NCI-H2081 (cell line): ENCODE results near the gene DSP.

Source experiments
- DNase-seq, 2 experiments: peaks; one replicate each; lab custom pipeline; 2025; lab: John Stamatoyannopoulos, UW

The DSP gene

DNA sequence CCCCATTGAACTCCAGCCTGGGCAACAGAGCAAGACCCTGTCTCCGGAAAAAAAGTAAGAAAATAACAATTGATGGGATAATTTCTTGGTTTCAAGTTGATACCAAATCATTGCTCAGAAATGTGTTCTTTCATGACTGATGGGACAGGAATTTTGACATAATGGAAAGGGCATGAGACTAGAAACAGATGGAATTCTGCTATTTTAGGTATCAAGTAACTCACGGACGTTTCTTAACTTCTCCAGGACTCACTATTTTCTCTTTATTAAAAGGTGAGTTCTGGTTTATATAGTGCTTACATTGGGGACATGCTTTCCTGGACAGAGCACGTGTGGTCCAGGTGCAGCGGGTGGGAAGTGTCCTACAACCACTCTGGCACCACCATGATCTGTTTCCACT is 6.0 kb upstream of the DSP start:
- DNase-seq, result no peak

DNA sequence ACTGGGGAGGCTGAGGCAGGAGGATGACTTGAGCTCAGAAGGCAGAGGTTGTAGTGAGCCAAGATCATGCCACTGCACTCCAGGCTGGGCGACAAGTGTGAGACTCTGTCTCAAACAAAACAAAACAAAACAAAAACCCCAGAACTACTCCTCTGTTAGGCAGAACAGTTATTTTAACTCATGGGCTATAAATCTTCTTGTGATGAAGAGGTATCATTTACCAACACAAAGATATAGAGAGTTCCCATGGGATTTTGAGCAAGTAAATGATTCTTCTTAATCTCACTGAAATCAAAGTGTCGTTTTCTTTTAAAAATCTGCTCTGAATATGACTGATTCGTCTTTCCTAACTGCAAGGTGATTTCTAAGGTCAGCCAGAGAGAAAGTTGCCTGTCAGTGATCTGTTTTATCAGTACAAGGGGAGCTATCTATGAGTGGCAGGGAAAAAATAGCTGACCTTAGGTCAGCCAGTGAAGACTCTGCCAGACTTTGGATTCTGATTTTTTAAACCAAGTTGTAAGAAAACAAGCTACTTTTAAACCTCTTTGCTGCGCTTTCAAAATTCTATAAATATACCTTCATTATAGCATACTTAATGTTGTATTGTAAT is 3.8 kb upstream of the DSP start:
- no peak for DNase-seq

DNA sequence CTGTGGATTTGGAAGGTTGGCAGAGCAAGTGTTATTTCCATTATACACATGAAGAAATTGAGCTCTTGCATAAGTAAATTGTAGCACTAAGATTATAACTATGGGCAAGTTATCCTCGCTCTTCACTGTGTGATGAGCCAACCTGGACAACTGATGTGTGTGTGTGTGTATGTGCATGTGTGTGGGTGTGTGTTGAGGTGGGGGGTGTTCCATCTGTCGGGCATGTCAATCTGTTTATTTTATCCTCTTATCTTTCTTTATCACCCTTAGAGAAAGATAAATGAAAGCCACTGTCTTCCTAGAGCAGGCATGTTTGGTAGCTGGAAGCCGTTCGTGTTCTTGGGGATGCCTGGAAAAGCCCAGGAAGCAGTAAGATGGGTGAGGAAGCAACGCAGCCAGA is 3.0 kb upstream of the DSP start:
- DNase-seq, result no peak

DNA sequence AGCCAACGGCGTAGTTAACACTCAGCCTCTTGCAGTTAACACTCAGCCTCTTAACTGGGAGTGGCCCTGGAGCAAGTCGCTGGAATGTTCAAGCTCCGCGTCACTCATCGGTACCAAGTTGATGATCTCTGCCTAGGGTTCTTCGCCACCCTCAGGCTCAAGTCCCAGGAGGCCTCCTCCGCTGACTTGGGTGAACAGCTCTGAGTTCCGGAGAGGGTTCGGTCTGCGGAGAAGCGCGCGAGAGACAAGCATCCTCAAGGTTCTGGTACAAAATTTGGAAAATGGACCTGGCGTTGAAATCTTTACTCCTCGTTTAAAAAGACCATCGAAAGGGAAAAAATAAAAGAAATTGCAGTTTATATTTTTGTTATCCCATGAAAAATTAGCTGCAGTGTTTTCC is 876 bp upstream of the DSP start:
- no peak for DNase-seq

DNA sequence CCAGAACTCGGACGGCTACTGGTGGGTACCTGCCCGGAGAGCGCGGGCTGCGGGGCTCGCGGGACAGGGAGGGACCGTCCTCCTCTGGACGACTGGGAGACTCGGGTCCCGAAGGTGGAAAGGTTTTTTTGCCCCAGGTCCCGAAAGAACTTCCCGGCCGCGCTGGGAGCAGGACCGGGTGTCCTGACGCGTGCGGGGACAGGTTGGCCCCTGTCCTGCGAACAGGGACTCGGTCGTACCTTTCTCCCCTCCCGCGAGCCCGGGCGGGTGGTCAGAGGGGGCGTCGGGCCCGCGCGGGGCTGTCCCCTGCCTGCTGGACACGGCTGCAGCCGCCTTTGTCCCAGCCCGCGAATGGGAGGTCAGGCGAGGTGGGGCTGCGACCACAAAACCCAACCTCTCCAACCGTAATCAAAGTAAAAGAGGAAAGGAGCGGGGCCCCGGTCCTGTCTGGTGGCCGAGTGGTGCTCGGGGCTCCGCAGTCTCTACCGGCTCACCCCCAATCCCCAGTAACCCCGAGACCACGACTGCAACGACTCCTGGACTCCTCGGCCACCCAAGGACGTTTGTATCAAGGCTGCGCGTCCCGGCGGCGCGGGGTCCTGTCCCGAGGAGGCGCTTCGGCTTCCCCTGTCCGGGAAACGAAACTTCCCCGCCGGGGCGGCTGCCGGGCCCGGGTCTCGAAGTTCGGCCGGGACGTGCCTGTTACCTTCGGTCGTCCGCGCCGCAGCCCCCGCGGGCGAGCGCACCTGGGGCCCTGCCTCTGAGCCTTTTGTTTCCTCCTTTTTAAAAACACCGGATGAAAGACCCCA is 798 bp downstream of the DSP start:
- DNase-seq, result peak; percentile 52 to 63

DNA sequence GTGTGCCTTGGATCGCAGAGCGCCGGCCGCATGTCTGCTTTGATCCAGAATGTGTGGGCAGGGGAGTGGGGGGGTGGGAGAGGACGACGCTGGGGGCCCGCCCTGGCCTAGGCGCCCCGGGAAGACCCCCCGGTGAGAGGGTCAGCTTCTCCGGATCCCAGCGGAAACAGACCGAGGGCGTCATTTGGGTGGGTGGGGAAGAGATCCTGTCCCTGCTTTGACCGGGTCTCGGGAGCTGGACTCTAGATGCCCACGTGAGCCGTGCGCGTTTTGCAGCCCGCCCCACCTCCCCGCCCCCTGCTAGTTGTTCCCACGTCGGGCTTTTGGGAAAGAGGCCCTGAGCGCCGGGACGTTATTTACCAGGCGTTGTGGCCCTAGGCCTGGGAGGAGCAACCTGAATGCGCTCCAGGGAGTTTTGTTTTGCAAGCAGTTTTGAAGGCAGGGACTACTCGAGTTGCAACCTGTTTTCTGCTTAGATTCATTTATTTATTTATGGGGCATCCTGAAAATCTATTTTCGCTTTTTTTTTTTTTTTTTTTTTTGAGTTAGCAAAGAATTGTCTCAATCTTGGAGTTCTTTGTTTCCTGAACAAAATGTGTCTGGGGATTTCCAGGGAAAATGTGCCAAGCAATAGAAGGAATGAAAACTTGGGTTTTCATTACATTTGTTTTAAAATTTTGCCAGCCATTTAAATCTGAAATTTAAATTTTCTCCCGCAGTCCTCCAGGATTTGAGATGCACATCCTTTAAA is 1.6 kb downstream of the DSP start:
- DNase-seq, result peak; percentile 78 to 84

DNA sequence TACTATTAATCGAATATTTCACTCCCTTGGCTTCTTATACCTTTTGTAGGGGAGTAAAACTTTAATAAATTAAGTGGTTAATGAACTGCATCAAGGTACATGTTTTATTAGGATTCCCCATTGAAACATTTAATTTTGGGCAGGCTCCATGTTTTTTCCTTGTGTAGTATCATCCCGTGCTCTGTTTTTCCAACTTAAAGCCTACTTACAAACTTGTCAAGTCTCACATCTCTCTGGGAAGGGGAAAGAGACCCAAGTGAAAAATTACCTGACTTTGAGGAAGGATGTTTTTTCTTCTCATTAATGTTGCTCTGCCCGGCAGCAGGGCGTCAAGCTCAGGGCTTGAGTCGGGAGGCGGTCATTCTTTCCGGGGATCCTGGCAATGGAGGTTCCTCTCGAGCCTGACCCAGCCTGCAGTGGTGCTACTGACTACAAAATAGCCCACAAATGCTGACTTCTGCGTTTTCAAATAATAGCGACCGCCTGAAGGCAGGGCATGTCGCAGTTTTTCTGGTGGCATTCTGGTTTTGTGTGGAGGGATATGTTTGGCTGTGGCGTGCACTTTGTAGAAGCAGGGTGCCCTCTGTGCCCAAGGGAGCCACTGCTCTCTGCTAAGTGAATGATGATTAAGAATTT is 2.4 kb downstream of the DSP start:
- DNase-seq, result no peak

DNA sequence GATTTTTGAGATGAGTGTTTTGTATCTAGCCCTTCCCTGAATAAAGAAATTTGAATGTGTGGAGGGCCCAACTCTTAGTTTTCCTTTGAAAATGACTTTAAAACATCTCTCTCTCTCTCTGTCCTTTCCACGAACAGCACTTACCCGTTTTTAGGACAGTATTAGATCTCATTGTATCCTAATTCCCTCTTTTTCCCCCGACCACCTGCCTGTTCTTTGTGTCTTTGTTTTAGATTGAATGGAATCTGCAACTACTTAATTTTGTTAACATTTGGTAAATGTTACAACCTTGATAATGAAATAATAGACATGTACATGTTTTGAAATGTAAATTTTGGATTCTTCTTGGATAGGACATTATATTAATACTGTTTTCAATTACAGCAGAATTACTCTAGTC is 3.1 kb downstream of the DSP start:
- no peak for DNase-seq

DNA sequence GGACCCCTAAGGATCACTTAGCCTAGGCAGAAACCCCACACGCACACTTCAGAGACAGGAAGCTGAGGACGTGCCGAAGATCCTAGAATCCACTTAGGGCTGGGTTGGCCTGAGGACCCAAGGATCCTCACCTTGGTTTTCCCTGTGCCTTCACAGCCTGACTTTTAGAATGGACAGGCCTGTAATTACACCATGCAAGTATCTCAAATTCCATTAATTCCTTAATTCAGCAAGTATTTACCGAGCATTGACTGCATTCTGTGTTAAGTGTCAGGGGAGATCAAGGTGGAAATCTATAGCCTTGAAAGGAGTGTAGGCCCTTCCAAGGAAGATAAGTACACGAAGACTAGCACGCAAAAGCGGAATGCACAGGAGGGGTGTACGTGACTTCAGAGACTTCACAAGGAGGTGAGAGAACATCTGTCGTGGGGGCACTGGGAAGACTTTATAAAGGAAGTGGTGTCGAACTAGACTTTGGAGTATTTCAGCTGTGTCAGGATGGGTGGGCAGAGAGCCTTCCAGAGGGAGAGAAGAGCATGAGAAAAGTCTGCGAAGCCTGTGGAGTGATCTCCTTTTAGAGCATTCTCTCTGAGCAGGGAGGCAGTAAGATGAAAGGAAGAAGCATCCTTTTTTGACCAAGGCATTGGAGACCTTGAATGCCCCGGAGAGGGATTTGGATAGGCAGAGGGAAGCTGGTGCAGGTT is 4.0 kb downstream of the DSP start:
- DNase-seq, result no peak

DNA sequence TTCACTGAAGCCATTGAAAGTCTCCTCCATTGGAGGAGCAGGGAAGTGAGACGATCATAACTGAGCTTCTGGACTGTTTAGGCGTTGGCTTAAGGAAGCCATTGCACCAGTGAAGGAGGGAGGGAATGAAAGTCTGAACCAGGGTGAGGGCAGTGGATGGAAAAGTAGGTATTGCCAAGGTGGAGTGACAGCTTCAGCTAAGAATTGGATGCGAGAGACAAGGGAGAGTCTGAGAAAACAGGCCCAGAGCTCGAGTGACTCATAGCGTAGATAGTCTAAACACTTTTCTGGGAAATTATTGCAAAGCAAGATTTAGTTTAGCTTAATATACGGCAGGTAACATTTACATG is 4.5 kb downstream of the DSP start:
- no peak for DNase-seq

DNA sequence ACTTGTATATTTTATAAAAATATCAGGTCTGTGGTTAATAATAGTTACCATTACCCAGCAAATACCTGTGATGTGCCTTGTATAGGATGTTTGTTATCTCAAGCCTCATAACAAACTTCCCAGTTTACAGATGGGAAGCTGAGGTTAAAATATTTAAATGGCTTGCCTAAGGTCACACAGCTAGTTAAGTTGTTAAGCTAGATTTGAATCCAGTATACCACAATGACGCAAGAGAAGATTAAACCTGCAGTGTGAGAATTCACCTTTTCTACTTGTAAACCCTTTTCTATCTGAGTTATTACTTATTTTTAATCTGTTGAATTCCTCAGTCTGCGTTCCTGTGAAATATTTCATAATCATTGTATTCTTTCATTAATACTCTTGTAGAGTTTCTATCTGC is 4.9 kb downstream of the DSP start:
- DNase-seq, result no peak

DNA sequence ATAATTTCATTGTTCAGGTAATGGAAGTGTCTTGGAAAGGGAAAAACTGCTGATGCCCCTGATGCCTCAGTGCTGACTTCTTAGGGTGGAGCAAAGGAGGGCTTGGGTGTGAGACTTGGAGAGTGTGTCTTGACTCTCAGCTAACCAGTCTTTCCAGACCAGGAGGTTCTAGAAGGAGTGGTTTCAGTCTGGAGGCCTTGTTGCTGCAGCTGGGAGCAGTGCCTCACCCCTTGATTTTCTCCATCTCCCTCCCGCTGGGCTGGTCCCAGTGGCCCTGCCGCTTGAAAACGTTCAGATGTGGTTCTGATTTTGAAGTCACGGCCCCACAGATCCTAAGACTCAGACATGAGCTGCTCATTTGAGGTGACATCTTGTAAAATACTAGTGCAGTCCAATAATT is 5.4 kb downstream of the DSP start:
- DNase-seq, result no peak

DNA sequence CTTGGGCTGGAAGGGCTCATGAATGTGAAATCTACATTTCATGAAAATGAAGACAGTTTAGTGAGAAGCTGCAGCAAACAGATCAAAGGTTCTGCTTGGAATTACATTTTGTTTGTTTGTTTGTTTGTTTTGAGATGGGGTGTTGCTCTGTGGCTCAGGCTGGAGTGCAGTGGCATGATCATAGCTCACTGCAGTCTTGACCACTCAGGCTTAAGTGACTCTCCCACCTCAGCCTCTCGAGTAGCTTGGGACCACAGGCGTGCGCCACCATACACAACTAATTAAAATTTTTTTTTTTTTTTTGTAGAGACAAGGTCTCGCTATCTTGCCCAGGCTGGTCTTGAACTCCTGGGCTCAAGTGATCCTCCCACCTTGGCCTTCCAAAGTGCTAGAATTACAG is 5.8 kb downstream of the DSP start:
- no peak for DNase-seq

DNA sequence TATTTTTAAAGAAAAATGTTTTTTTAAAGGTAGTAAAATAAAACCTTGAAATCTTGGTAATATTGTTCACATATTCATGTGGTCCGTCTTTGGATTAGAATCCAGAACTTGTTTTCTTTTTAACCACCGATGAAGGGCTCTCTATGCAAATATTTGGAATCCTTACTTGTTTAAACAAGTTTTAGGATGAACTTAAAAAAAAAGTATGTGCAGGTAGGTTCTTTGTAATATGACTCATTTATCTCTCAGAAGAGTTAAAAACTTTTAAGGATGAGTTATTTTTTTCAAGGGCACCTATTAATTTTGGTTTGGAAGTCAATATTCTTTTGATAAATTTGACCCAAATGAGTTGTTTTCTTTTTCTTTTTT is 8.9 kb downstream of the DSP start:
- DNase-seq, result peak in 1 of 2 experiments; percentile 32

DNA sequence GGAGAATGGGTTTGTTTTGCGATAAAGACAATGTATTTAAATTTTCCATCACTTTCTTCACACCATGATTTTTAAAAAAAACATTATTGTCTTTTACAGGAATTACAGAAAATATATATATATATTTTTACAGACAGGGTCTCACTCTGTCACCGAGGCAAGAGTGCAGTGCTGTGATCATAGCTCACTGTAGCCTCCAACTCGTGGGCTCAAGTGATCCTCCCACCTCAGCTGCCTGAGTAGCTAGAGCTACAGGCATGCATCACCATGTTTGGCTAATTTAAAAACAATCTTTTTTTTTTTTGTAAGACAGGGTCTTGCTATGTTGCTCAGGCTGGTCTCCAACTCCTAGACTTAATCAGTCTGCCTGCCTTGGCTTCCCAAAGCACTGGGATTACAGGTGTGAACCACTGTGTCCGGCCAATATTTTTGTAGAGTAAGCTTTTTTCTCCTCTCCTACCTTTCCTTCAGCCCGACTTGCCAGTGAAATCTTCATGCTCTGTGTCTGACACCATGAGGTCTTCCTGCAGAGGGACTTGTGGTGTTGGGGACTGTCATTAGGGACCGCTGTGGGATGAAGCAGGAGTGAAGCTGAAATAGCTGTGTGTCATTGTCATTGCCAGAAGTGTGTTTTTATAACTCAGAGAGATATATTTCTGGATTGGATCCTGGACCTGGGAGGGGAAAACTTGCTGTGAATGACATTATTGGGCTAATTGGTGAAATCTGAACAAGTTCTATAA is 13.2 kb downstream of the DSP start:
- DNase-seq, result no peak

DNA sequence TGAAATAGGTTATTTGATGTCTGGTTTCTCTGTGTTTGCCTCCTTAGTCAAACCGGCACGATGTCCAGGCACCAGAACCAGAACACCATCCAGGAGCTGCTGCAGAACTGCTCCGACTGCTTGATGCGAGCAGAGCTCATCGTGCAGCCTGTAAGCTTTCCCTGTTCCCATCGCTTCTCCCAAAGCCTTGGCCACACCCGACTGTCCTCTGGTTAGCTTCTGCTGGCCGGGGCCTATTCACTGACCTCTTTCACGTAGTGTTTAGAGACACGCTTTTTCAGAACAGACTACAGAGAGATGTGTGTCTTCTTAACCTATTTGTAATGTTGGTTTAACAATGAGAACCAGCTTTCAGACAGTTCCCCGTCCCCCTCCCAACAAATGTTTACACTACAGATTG is 14.2 kb downstream of the DSP start:
- DNase-seq, result no peak

DNA sequence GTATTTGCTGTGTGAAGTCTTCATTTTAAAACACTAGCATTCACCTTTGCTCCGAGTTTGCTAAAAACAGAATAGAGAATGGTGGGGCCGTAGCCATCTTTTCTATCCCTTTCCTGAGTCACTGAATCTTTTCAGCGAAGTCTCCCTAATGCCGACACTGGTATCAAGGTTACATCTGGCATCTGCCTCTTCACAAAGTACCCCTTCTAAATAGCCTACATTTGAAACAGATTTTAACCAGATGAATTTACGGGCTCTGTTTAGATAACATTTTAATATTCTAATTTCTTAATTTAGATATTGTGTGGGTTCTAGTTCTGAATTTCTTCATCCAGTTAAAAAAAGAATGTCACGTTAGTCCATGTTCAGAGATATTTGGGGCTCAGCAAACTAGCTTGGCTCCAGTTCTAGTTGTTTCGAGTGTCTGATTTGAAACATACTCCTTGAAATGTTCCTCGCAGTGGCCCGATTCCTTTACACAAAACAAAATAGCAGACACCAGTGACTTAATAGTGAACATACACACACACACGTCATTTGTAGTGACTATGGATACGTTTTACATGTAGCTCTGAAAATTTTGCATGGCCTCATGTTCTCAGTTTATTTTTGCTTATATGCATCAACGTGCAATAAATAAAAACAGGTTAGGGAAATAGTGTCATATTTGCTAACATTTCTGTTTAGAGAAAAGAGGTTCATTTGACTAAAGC is 15.1 kb downstream of the DSP start:
- no peak for DNase-seq

DNA sequence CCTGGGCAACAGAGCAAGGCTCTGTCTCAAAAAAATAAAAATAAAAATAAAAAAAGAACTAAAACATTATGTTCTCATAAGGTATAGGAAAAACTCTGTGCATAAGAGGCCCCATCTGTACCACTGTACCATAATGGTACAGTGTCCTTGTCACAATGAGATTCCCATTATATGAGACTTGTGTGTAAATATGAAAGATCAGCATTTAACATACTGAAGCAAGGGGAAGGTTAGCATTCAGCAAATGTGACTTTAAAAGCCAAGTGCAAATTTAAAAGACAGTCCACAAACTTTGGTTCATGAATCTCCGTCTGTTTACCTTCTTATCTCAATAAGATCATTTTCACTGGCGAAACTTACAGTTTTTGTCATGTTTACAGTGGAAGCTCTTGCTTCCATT is 16.2 kb downstream of the DSP start:
- DNase-seq, result no peak

DNA sequence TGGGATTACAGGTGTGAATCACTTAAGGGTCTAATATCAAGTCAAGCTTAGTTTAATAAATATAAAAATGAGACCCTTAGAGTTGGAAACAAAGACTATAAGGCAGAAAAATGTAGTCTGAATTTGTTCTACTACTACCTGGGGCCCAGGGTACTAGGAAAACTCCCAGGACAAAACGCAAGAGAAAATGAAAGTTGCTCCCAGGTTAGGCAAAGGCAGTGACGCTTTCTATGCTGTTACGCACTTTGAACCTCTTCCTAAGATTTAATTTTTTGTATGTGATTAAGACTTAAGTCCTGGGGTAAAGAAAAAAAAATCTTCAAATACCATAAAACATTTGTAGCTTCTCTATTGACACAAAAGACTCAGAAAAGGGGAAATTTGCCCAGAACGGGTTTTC is 17.3 kb downstream of the DSP start:
- DNase-seq, result no peak

DNA sequence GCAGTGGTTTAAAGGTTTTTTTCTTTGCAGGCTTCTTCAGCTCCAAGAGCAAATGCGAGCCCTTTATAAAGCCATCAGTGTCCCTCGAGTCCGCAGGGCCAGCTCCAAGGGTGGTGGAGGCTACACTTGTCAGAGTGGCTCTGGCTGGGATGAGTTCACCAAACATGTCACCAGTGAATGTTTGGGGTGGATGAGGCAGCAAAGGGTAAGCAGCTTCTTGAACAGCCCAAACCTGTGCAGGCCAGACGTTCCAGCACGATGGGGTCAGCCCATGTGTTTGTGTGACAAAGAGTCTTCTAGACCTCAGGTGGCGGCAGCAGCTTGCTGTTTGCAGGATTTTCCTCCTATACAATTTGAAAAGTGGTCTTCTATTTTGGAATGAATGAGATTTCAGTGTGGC is 17.7 kb downstream of the DSP start:
- no peak for DNase-seq
